Effector memory CD4-positive, alpha-beta T cell (primary cell): ENCODE results near the gene PRSS38.

Source experiments
- DNase-seq, 3 donors: peaks; one replicate each; pipeline ENCODE4 v3.0.0-alpha.2; 2020
- H3K27ac ChIP-seq: 2 replicates; pipeline ENCODE4 v1.7.0; 2013; ENCODE audit warnings: mild to moderate bottlenecking, low read length, moderate library complexity; ENCODE audit not compliant: insufficient read depth, poor library complexity, severe bottlenecking
- H3K27me3 ChIP-seq: replicated peaks from 2 replicates; pipeline ENCODE4 v1.7.0; 2013; ENCODE audit warnings: mild to moderate bottlenecking, low read length; ENCODE audit not compliant: insufficient read depth, control insufficient read depth, poor library complexity, severe bottlenecking
- H3K36me3 ChIP-seq: 2 replicates; pipeline ENCODE4 v1.7.0; 2013; ENCODE audit warnings: mild to moderate bottlenecking, low read length, moderate library complexity; ENCODE audit not compliant: control insufficient read depth, insufficient read depth
- H3K4me1 ChIP-seq: 2 replicates; pipeline ENCODE4 v1.7.0; 2013; ENCODE audit warnings: low read length, mild to moderate bottlenecking; ENCODE audit not compliant: control insufficient read depth, insufficient read depth, poor library complexity, severe bottlenecking
- H3K4me3 ChIP-seq: 2 replicates; pipeline ENCODE4 v1.7.0; 2013; ENCODE audit warnings: low read length, low read depth, mild to moderate bottlenecking; ENCODE audit not compliant: insufficient read depth, poor library complexity, severe bottlenecking
- H3K9me3 ChIP-seq: 2 replicates; pipeline ENCODE4 v1.7.0; 2013; ENCODE audit warnings: mild to moderate bottlenecking, low read length, moderate library complexity; ENCODE audit not compliant: control insufficient read depth

PRSS38 gene

GRCh38 chr1:227779021-227779441 lies 36.4 kb upstream of the PRSS38 start:
- H3K4me3 ChIP-seq, result no peak overlapping the region
- H3K9me3 ChIP-seq, result no peaks in the 10 kb centered on the region
- no peaks in the 10 kb centered on the region for H3K27me3 ChIP-seq
- H3K4me1 ChIP-seq, result no peaks in the 10 kb centered on the region
- no peak for DNase-seq
- H3K27ac ChIP-seq, result no peak overlapping the region
- peaks cover 6% of the 10 kb centered on the region for H3K36me3 ChIP-seq

- Histone ChIP-seq H3K9me3 (no peaks in the 10 kb centered on the region), H3K4me1 (no peaks in the 10 kb centered on the region), H3K27me3 (no peaks in the 10 kb centered on the region), H3K27ac (no peak overlapping the region), H3K36me3 (peaks cover 6% of the 10 kb centered on the region), H3K4me3 (no peak overlapping the region)
- DNase-seq, result no peak
Measured at GRCh38 chr1:227779685-227780084, 35.8 kb upstream of the PRSS38 start.

GRCh38 chr1:227780101-227781044 lies 35.1 kb upstream of the PRSS38 start:
- Histone ChIP-seq H3K9me3 (no peaks in the 10 kb centered on the region), H3K27ac (no peak overlapping the region), H3K4me3 (no peak overlapping the region), H3K27me3 (no peaks in the 10 kb centered on the region), H3K4me1 (no peaks in the 10 kb centered on the region), H3K36me3 (peaks cover 6% of the 10 kb centered on the region)
- no peak for DNase-seq

- H3K4me1 ChIP-seq, result peaks cover 3% of the 10 kb centered on the region
- no peaks in the 10 kb centered on the region for H3K27me3 ChIP-seq
- H3K9me3 ChIP-seq, result no peaks in the 10 kb centered on the region
- H3K27ac ChIP-seq, result no peak overlapping the region
- no peak for DNase-seq
- peaks cover 6% of the 10 kb centered on the region for H3K36me3 ChIP-seq
- H3K4me3 ChIP-seq, result no peak overlapping the region
Measured at GRCh38 chr1:227781314-227781930, 34.1 kb upstream of the PRSS38 start.

DNA sequence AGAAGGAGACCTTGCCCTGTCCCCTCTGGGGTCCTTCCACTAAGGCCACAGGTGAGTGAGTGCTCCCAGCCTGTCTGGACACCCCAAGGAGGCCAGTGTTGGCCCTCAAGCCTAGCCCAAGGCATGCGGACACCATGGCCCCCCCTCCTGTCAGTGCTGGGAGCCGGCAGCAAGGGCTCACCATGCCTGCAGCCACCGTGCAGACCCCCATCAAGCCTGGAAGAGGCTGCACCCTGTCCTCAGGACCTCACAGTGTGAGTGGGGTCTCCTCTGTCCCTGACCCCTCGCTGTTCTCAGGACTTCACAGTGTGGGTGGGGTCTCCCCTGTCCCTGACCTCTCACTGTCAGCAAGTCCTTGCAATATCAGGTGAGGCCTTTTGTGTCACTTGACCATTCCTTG lies 33.2 kb upstream of the PRSS38 start:
- Histone ChIP-seq H3K4me3 (no peak overlapping the region), H3K4me1 (peaks cover 11% of the 10 kb centered on the region), H3K27me3 (no peaks in the 10 kb centered on the region), H3K36me3 (peaks cover 6% of the 10 kb centered on the region), H3K27ac (no peak overlapping the region), H3K9me3 (no peaks in the 10 kb centered on the region)
- no peak for DNase-seq

GRCh38 chr1:227785094-227785804 lies 30.2 kb upstream of the PRSS38 start:
- DNase-seq, result no peak
- H3K4me1 ChIP-seq, result peaks cover 24% of the 10 kb centered on the region
- H3K9me3 ChIP-seq, result no peaks in the 10 kb centered on the region
- no peaks in the 10 kb centered on the region for H3K27me3 ChIP-seq
- no peak overlapping the region for H3K27ac ChIP-seq
- no peak overlapping the region for H3K4me3 ChIP-seq
- H3K36me3 ChIP-seq, result peaks cover 6% of the 10 kb centered on the region

DNA sequence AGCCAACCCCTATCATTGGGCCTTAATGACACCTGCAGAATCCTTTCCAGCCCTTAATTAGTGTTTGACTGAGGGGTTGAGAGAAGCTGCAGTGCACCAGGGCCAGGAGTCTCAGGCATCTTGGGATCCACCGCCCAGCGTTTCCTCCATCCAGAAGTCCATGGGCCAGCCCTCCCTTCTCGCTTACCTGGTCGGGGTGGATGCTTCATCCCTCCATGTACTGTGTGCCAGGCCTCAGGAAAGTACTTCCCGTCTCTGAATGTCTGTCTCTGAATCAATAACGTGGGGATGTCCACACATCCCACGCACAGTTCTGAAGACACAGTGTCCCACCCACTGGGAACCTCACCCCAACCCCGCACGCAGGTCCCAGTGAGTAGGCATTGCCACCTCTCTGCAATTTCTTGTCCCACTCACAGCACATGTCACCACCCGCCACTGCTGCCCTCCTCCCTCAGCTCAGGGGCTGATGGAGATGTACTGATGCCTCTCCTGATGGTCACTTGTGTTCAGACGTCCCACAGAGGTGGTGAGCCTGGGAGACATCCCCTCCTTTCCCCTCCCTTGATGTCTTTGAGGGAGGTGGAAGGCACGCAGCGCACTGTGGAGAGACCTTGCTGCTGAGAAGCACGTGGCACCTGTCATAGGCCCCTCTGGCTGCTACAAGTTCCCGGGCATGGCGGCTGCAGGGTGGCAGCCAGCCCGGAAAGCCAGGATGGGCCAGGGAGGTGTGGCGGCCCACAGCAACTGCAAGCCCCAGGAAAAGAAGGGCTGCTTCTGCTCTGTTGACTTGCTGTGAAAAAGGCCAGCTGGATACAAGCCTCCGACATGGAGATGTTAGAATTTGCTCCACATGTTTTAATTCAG lies 29.4 kb upstream of the PRSS38 start:
- DNase-seq, result no peak
- H3K27ac ChIP-seq, result no peak overlapping the region

DNA sequence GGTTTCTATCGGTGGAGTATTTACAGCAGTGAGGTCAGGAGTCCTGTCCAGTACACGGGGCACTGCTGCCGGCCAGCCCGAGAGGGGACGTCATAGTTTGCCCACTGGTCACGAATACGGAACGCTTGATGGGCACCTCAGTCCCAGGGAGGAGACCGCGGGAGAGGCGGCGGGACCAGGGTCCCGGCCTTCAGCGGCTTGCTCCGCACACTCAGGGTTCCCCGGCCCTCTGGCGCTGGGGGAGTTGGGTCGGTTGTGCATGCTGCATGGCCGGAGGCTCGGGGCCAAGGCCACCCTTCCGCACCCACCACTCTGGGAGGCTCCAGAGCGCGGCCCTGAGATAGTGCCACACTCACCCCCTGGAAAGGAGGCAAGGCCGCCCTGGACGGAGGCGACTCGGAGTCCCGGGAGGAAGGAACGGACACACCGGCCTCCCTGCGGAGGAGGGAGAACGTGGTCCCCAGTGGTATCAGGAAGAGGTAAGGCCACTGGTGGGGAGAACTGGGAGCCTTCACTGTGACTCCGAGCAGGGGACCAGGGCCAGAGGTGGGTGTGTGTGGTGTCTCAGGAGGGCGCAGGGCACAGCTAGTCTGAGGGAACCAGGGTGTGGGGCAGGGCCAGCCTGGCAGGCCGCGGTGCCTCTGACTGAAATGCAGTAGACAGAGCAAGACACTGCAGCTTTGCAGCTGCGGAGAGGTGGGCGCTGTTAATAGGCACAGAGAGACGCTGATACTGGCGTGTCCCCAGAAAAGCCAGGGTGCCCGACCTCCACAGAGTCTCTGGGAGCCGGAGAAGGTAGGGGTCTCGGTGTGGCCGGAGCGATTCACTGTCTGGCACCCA lies 28.6 kb upstream of the PRSS38 start:
- peaks cover 24% of the 10 kb centered on the region for H3K4me1 ChIP-seq
- no peak for DNase-seq
- peak overlapping the region; percentile 51 for H3K27ac ChIP-seq
- peak overlapping the region; percentile 56 for H3K4me3 ChIP-seq
- no peaks in the 10 kb centered on the region for H3K36me3 ChIP-seq
- no peaks in the 10 kb centered on the region for H3K27me3 ChIP-seq
- no peaks in the 10 kb centered on the region for H3K9me3 ChIP-seq

More for the DNA sequence above, 29.4 kb upstream of the PRSS38 start:
- Histone ChIP-seq H3K36me3 (no peaks in the 10 kb centered on the region), H3K9me3 (no peaks in the 10 kb centered on the region), H3K4me1 (peaks cover 24% of the 10 kb centered on the region), H3K4me3 (no peak overlapping the region), H3K27me3 (no peaks in the 10 kb centered on the region)
